NCI-H524 (cell line): ENCODE data around the gene OBP2B.
"Not testable (repeated sequence)": the region's sequence is repeated elsewhere in the genome, so short reads cannot be mapped to it uniquely, and the experiment has no call there.

Experiments used
- DNase-seq, 2 experiments: peaks; one replicate each; lab custom pipeline; 2025; lab: John Stamatoyannopoulos, UW

Gene OBP2B

DNA sequence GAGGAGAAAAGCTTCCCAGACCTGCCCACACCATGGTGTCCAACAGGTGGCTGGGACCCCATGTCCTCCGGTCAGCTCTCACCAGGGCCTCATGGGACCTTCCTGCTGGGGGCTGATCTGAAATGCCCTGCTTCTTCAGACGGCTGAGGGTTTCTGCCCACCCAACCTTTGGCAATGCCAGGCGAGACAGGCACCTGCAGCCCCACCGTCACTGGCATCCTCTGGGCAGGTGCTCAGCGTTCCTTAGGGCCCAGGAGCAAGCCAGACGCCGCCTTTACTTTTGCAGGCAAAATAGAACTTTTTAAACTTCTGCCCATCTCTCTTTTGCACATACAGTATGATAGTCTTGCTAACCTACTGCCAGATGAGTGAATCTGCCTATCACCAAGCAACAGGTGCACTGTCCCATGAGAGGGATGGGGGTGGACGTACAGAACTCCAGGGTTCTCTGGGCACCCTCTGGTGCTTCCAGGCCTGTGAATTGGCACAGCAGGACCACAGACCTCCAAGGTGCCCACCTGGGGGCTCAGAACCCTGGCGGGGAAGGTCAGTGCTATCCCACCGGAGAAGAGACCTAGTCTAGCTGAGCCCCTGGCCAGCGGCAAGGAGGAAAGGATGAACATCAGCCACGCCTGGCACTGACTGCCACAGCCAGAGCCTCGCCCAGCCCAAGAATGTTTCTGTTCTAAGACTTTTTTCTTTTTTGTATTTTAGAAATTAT, 7.5 kb downstream of the OBP2B start:
- DNase-seq: no peak

DNA sequence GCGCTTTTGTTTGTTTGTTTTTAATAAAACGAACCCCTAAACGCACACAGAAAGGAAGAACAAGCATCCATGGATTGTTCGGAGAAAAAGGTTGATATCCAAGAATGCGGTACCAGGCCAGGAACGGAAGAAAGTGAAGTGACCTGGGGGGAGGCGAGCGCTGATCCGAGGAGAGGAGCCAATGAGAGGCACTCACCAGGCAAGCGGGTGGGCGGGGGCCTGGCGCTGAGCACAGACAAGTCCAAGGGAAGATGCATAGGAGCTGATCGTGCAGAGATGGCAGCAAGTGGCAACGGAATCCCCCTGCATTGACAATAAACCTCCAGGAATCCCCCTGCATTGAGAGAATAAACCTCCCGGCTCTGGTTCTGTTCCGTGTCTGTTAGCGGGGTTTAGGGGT, 8.4 kb downstream of the OBP2B start:
- DNase-seq: no peak

DNA sequence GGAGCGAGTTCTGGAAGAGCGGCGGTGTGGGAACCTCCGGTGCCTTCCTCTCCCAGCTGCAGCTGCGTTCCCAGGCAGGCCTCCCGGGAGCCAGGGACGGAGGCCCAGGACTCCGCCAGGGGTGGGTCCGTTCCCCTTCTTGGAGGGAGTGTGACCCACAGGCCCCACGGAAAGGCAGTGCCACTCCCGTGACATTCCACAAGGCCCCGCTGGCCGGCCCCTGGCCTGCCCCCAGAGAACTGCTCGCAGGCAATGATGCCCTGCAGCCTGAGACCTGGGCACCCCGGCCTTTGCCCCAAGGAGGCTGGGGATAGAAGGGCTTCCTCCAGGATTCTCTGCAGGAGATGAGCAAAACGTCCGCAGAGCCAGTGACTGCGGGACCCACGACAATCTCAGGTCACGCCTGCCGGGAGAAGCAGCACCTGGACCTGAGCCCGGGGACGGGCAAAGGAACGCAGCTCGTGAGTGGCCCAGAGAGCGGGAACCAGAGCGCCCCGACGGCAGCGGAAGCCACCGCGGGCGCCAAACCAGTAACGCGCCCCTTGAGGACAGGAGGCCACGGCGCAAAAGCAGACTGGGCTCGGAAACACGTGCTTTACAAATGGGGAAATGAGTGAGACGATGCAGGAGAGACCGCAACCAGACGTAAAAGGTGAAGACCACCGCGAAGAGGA, 9.3 kb downstream of the OBP2B start:
- no peak for DNase-seq

DNA sequence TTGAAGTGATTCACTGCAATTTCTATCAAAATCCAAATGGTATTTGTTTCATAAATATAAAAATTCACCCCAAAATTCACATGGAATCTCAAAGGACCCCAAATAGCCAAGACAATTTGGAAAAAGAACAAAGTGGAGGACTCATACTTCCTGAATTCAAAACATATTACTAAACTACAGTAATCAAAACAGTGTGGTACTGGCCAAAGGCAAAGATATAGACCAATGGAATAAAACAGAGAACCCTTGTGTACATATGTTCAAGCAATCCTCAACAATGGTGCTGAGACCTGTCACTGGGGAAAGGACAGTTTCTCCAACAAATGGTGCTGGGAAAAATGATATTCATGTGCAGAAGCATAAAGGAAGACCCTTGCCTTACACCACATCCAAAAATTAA, 14.0 kb downstream of the OBP2B start:
- no peak for DNase-seq

DNA sequence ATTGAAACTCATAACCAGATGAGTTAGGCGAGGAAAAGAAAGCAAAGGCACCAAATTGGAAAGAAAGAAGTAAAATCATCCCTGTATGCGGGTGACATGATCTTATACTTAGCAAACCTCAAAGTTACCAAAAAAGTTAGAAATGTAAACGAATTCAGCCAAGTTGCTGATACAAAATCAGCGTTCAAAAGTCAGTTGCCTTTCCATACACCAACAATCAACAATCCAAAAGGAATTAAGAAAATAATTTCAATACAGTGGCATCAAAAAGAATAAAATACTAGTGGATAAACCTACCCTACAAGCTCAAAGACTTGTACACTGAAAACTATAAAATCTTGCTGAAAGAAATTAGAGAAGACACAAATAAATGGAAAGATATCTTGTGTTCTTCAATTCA, 14.5 kb downstream of the OBP2B start:
- DNase-seq: no peak

DNA sequence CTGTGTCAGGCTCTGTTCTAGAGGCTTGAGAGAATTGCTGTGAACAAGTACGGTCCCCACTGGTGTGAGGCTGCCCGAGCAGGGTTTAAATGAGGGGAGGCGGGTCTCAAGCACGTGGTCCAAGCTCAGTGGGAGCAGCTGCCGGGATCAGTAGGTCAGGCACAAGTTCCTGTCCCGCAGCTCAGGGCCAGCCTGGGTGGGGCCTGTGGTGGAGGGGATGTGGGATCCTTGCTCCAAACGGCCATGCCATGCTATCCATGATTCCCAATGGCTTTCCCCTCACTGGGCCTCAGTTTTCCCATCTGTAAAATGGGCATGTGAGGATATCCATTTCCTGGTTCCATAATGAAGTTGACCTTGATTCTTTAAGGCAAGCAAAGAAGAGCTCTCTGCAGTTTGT, 17.1 kb downstream of the OBP2B start:
- no peak for DNase-seq

DNA sequence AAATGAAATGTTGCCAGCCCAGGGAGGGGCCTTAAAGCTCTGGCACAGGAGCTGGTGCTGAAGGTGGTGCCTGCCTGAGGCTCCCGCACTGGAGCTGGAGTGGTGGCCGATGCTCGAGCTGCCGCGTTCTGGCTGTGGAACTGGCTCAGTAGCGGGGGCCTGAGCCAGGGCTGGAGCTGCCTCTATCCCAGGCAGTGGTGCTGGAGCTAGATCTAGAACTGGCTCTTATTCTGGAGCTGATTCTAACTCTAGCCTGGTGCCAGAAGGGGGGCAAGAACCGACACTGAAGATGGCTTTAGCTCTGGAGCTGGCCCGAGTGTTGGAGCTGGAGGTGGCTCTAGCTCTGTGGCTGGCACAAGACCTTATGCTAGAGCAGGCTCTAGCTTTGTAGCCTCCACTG, 19.2 kb downstream of the OBP2B start:
- no peak for DNase-seq

DNA sequence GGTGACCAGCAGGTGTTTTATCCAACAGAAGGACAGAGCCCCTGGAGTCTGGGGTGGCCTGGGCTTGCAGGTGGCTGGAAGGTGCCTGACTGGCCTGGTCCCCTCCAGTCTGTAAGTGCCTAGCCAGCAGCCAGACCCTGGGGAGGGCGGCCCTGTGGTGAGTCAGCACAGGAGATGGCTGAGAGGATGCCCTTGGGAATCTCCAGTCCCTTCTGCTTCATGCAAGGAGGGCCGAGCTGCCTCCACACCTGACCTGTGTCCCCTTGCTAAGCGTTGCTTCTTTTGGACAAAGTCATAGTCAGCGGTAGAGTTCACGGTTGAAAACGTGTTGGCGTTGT, 20.2 kb downstream of the OBP2B start:
- no peak for DNase-seq

DNA sequence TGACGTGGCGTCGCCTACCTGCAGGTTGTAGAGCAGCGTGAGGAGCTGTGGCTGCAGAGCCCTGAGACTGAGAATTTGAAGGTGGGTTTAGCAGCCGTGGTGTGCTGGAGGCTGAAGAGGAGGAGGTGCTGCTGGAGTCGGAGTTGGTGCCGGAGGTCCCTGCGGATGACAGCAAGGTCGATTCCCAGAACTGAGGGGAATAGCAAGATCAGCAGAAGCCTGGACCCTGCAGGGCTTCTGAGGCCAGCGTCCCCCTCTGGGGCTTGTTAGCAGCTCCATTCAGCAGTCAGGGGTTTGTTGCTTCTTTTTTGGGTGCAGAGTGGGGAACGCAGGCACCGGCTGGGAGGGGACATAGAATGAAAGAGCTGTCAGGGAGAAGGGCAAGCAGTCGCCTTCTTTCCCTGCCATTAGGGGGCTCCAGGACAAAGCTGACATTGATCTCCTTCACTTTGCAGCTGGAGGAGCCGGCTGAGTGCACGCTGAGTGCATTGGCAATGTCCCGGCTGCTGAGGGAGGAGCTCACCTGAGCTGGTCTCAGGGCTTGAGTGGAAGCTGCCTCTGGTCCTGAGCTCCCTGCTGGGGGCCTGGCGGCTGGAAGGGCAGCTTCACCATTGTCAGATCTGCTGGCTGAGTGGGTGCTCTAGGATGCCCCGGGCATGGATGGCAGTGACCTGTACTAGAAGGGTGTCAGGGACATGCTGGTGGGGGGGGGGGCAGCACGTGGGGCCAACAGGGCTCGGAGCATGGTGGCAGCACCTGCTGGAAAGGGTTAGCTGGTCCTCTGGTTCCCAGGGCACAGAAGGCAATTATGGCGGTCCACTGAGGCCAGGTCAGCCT, 20.8 kb downstream of the OBP2B start:
- peak; percentile 78 to 80 for DNase-seq

DNA sequence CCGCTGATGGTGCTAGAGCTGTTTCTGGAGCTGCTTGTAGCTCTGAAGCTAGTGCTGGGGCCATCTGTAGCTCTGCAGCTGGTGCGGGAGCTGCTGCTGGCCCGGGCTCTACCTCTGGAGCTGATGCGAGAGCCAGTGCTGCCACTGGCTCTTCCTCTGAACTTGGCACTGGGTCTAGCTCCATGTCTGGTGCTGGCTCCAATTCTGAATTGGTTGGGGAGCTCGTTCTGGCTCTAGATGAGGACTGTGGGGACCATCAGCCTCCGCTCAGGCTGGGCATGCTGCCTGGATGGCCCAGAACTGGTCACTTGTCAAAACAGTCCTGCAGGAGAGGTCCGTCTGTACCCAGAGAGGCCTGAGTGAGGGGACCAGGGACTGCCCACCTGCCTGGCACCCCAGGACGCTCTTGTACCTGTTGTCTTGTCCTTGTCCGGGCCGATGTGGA, 21.5 kb downstream of the OBP2B start:
- DNase-seq: no peak

DNA sequence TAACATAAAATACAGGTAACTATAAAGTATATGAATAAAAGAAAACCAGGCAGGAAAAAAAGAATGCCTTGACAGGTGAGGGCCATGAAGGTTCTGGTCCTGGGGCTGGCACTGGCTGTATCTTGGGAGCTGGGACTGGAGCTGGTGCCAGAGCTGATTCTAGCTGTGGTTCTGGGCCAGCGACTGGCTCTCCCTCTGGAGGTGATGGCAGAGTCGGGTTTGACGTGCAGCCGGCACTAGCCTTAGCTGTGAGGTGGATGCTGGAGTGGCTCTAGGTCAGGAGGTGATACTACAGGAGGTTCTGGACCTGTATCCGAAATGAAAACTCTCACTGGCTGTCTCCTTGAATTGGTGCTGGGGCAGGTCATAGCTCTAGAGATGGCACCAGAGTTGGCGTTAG, 22.3 kb downstream of the OBP2B start:
- DNase-seq: no peak

DNA sequence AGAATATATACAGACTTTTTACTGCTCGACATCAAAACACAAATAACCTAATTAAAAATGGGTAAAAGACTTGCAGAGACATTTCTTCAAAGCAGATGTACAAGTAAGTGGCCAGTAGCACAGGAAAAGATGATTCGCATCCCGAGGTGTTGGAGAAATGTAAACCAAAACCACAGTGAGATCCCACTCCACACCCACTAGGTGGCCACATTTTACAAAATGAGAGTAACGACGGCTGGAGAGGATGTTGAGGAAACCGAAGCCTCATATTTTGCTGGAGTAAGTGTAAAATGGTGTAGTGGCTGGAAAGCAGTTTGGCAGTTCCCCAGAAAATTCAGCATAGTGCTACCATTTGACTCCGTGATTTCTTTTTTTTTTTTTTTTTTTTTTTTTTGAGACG, 24.1 kb downstream of the OBP2B start:
- DNase-seq: peak; percentile 60 to 80

DNA sequence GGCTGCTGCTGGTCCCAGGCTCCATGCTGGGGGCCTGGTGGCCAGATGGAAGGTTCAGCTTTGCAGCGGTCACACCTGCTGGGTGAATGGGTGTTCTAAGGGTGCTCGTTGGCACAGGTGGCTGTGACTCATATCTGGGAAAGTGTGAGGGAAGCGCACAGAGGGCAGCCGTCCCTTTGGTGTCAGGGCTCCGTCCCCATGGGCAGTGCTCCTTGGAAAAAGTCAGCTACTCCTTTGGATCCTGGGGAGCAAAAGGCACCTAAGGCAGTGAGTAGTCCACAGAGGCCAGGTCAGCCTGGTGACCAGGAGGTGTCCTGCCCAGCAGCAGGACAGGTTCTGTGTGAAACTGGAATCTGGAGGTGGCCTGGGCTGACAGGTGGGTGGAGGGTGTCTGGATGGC, 26.9 kb downstream of the OBP2B start:
- DNase-seq: no peak

DNA sequence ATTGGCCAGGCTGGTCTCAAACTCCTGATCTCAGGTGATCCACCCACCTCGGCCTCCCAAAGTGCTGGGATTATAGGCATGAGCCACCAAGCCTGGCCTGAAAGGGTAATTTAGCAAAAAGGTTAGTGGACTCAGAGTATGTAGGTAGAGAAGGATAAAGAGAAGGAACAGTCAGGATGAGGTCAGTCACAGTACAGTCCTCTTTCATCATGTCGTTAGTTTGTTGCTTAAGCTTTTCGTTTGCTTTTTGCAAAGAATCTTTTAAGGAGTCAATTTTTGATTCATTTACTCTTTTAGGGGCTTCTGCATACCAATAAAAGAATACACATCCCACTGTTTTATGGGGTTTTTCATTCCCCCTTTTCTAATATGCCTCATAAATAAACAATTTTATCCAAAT, 27.5 kb downstream of the OBP2B start:
- DNase-seq: no peak

DNA sequence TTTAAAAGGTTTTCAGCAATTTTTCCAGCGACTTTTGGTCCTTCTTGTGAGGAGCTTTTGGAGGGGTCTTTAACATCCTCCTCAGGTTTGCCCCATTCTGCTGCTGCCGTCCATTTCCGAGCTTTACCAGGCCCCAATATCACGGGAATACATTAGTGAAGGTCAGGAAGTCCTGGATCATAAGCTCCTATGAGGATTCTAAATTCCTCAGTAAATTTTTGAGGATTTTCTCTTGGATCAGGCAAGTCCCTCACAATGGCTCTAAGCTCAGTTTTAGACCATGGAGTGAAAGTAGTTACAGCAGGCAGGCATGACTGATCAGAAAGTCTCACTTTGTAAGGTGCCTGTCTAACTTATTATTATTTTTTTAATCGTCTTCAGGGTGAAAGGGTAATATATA, 28.1 kb downstream of the OBP2B start:
- no peak for DNase-seq

DNA sequence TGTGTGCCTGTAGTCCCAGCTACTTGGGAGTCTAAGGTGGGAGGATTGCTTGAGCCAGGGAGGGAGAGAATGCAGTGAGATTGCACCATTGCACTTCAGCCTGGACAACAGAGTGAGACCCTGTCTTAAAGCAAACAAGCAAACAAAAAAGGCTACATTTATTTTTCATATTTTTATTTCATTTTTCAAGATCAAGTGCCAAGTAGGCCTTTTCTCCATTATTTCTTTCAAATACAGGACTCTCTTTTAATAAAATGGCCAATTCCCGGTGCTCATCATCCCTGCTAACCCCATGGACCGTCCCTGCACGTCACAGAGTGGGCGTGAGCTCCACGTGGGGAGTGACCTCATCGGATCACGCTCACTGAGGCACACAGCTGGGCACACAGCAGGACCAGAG, 36.0 kb downstream of the OBP2B start:
- DNase-seq: no peak

DNA sequence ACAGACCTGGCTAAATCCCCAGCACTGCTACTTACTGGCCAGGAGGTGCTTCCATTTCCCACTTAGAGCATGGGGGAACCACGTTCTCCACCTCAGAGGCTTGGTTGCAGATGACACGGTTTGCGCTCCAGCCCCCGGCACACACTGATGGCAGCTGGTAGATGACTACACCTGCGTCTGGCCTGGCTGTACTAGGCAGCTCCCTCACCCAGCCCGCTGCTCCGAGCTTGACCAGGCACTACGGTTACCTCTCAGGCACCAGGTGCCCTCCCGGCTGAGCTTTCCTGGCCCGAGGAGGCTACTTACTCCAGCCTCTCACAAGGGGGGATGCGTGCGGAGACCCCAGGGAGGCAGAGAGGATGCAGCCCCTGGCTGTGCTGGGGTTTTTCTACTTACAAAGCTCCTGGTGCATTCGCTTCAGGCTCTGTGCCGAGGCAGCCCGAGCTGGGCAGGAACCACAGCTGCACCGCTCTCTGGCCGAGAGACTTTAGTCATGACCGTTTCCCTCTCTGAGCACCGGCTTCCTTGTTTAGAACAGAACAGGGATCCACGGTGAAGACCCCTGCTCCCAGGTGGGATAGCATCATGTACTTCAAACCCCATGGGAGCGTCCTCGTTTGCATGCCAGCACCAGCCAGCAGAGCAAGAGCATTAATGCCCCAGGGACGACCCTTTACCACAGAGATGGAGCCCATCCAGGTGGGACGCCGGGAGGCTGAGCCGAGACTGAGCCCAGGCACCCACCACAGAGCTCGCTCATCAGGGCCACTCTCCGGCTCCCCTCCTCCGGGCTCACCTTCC, 37.7 kb downstream of the OBP2B start:
- DNase-seq: no peak

DNA sequence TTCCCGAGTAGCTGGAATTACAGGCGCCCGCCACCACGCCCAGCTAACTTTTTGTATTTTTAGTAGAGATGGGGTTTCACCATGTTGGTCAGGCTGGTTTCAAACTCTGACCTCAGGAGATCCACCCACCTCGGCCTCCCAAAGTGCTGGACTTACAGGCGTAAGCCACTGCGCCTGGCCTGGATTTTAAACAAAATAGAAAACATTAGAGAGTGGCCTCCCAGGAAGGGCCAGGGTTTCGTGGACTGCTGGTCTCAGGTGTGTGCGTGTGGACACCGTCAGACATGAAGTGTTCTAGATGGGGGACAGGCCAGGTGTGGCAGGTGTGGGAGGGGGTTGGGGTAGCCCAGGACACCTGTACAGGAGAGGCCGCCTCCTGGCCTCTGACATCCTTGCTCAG, 38.3 kb downstream of the OBP2B start:
- DNase-seq: no peak

DNA sequence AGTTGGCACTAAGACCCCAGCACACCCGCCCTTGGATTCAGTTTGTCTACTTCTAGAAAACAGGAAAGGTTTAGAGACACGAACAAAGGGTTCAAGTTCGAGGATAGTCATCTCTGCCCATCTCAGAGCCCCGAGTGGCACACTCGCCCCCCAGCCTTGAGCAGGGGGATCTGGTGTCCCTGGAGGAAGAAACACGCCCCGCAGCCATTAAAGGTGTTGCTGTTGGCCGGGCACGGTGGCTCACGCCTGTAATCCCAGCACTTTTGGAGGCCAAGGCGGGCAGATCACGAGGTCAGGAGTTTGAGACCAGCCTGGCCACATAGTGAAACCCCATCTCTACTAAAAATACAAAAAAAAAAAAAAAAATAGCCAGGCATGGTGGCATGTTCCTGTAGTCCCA, 39.4 kb downstream of the OBP2B start:
- DNase-seq: not testable (repeated sequence)

DNA sequence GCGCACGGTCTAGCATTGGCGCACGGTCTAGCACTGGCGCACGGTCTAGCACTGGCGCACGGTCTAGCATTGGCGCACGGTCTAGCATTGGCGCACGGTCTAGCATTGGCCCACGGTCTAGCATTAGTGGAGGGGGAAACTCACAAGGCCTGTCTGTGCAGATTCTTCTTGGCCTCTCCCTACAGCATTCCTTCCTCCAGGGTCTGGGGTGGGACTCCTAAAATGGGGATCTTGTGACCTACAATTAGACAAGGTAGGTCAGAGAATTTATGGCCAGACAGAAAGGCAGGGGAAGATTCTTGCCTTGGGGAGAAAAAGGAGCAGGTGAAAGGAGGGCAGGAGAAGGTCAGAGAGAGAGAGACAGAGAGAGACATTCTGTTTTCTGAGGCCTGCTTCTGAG, 39.9 kb downstream of the OBP2B start:
- DNase-seq: no peak

DNA sequence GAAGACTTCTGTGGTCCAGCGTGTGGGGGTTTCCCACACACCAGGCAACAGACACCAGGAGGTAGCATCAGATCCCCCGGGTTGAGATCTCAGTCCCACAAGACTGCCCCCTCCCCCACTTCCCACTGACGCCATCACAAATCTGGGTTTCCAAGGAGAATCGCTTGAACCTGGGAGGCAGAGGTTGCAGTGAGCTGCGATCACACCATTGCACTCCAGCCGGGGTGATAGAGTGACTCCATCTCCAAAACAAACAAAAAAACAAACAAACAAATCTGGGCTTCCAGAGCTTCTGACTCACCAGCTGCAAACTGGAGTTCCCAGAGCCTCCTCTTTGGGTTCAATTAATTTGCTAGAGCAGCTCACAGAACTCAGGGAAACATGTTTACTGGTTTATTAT, 40.6 kb downstream of the OBP2B start:
- DNase-seq: no peak

DNA sequence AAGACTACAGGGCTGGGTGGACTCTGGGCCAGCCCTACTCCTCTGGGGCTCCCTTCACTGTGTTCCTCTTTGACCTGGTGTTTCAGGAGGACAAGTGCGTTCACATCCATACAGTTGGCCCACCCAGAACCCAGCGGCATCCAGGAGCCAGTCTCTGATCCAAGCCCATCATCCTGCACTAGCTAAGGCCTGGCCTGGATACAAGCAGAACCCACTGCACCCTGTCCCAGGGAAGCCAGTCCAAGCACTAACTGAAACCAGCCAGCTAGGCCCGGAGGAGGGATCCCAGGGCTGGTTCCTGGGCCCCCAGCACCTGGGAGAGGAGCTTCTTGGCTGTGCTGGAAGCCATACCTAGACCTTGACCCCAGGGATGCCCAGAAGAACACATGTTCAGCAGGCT, 41.3 kb downstream of the OBP2B start:
- no peak for DNase-seq
